ENCODE data around the gene CLDN9.

The CLDN9 gene

GRCh38 chr16:3056336-3057180, 43.8 kb downstream of the CLDN9 start:
- no peak for DNase-seq (ENCODE audit: low spot score)

GRCh38 chr16:3057181-3058138, 44.7 kb downstream of the CLDN9 start:
- DNase-seq (ENCODE audit: low spot score), result no peak

GRCh38 chr16:3058139-3059030, 45.7 kb downstream of the CLDN9 start:
- peak; percentile 50 for DNase-seq (ENCODE audit: low spot score)

- DNase-seq (ENCODE audit: low spot score), result peak; percentile 92
Observed at GRCh38 chr16:3059041-3059722, 46.5 kb downstream of the CLDN9 start.

- no peak for DNase-seq (ENCODE audit: low spot score)
Observed at GRCh38 chr16:3059723-3060242, 47.1 kb downstream of the CLDN9 start.

- no peak for DNase-seq (ENCODE audit: low spot score)
Observed at GRCh38 chr16:3060339-3061127, 47.8 kb downstream of the CLDN9 start.

- DNase-seq (ENCODE audit: low spot score), result no peak
Observed at GRCh38 chr16:3062553-3062952, 49.8 kb downstream of the CLDN9 start.

GRCh38 chr16:3063625-3064386, 51.1 kb downstream of the CLDN9 start:
- DNase-seq (ENCODE audit: low spot score), result no peak
